Stimulated activated CD4-positive, alpha-beta T cell treated with anti-CD3 and anti-CD28 coated beads, TNF-alpha, amount 100 ng/mL, for 24 hours (primary cell): ENCODE measurements around the gene S100A6.
"Not testable (repeated sequence)": the region's sequence is repeated elsewhere in the genome, so short reads cannot be mapped to it uniquely, and the experiment has no call there.

ENCODE experiments used
- DNase-seq, 3 experiments: peaks; one replicate each; pipeline ENCODE4 v3.0.0-alpha.2; 2020; ENCODE audit warnings: low read depth in 3 of 3

Gene S100A6

GRCh38 chr1:153563991-153564390, 28.2 kb upstream of the S100A6 start:
- no peak for DNase-seq

- no peak for DNase-seq
Measured at GRCh38 chr1:153563483-153563901, 27.7 kb upstream of the S100A6 start.

GRCh38 chr1:153562021-153562420, 26.2 kb upstream of the S100A6 start:
- not testable (repeated sequence) for DNase-seq

- no peak for DNase-seq
Measured at GRCh38 chr1:153561466-153561985, 25.7 kb upstream of the S100A6 start.

- DNase-seq, result no peak
Measured at GRCh38 chr1:153560771-153561465, 25.1 kb upstream of the S100A6 start.

- DNase-seq, result no peak
Measured at GRCh38 chr1:153560241-153560640, 24.4 kb upstream of the S100A6 start.

- no peak for DNase-seq
Measured at GRCh38 chr1:153557877-153558276, 22.1 kb upstream of the S100A6 start.

- no peak for DNase-seq
Measured at GRCh38 chr1:153556348-153556747, 20.6 kb upstream of the S100A6 start.

GRCh38 chr1:153553830-153554541, 18.2 kb upstream of the S100A6 start:
- no peak for DNase-seq

- DNase-seq, result no peak
Measured at GRCh38 chr1:153553096-153553495, 17.3 kb upstream of the S100A6 start.

GRCh38 chr1:153552335-153552734, 16.5 kb upstream of the S100A6 start:
- DNase-seq, result no peak

- no peak for DNase-seq
Measured at GRCh38 chr1:153550827-153551500, 15.2 kb upstream of the S100A6 start.

- DNase-seq, result no peak
Measured at GRCh38 chr1:153550398-153550758, 14.6 kb upstream of the S100A6 start.

- DNase-seq, result no peak
Measured at GRCh38 chr1:153549741-153550397, 14.1 kb upstream of the S100A6 start.

- no peak for DNase-seq
Measured at GRCh38 chr1:153548722-153549688, 13.2 kb upstream of the S100A6 start, which contains the start of gene S100A3. Gene S100A3, minus strand, starts transcription at chr1:153549258. Its CDS starts 773 bp downstream, at chr1:153548485.

GRCh38 chr1:153547560-153548551, 12.1 kb upstream of the S100A6 start:
- DNase-seq, result no peak

- DNase-seq, result no peak
Measured at GRCh38 chr1:153546796-153547559, 11.2 kb upstream of the S100A6 start.

- no peak for DNase-seq
Measured at GRCh38 chr1:153546371-153546770, 10.6 kb upstream of the S100A6 start.
